ENCODE results near the gene SPEF1. TPM values are rescaled to one million over a fixed set of nuclear protein-coding genes. Genes with fewer than 3 reads are reported as not detected.

Gene SPEF1
- total and polyA plus RNA-seq, 2 of the 13 experiments (the other 11 are each of a cell fraction or from before 2014, with no cell fraction given): 0.11 to 0.27 TPM

- TF ChIP-seq CSRNP1 (CRISPR knock-in tag; IDR thresholded peaks at IDR 0.05) (peak; percentile 81), ARHGAP35 (CRISPR knock-in tag; IDR thresholded peaks at IDR 0.05; ENCODE audit: borderline replicate concordance) (peak; percentile 83), SAFB2 (CRISPR knock-in tag; IDR thresholded peaks at IDR 0.05; ENCODE audit: borderline replicate concordance, low read depth) (peak; percentile 99), NBN (conservative IDR thresholded peaks at IDR 0.05) (no peak), NR2F2 (IDR thresholded peaks at IDR 0.05; ENCODE audit: borderline replicate concordance, low read depth) (peak; percentile 63; the same call in 1 of the 2 replicates), FOSL2 (CRISPR knock-in tag; IDR thresholded peaks at IDR 0.05) (peak; percentile 79), ZNF660 (CRISPR knock-in tag; IDR thresholded peaks at IDR 0.05; ENCODE audit: borderline replicate concordance, low read depth) (no peak), ZNF235 (CRISPR knock-in tag; IDR thresholded peaks at IDR 0.05; ENCODE audit: borderline replicate concordance) (peak; percentile 99; the same call in 1 of the 2 replicates), ZNF891 (CRISPR knock-in tag; IDR thresholded peaks at IDR 0.05) (peak; percentile 96), PHF8 (CRISPR knock-in tag; IDR thresholded peaks at IDR 0.05) (peak; percentile 100), ZNF552 (CRISPR knock-in tag; IDR thresholded peaks at IDR 0.05; ENCODE audit: borderline replicate concordance) (peak; percentile 92), LRRFIP1 (CRISPR knock-in tag; conservative IDR thresholded peaks at IDR 0.05) (no peak; the same call in none of the 2 replicates), ZNF281 (CRISPR knock-in tag; IDR thresholded peaks at IDR 0.05; ENCODE audit: borderline replicate concordance) (peak; percentile 68; the same call in 1 of the 2 replicates), ETS1 (CRISPR knock-in tag; IDR thresholded peaks at IDR 0.05) (peak; percentile 76; the same call in 1 of the 2 replicates), TEAD2 (CRISPR knock-in tag; IDR thresholded peaks at IDR 0.05) (peak; percentile 77; the same call in 1 of the 2 replicates), ZNF782 (CRISPR knock-in tag; IDR thresholded peaks at IDR 0.05; ENCODE audit: borderline replicate concordance) (peak; percentile 83), IRF9 (CRISPR knock-in tag; IDR thresholded peaks at IDR 0.05; ENCODE audit: borderline replicate concordance) (peak; percentile 100)
Measured at GRCh38 chr20:3820048-3820900, 39.0 kb upstream of the SPEF1 start, which contains the start of gene AP5S1 (continued).
